GM19238 (cell line): ENCODE data around the gene SRGAP2C.
"Not testable (repeated sequence)": the region's sequence is repeated elsewhere in the genome, so short reads cannot be mapped to it uniquely, and the experiment has no call there.

ENCODE experiments used
- DNase-seq: peaks from one replicate; pipeline ENCODE4 v3.0.0; 2011; ENCODE audit warnings: low spot score; ENCODE audit not compliant: insufficient read length

The SRGAP2C gene

GRCh38 chr1:121186191-121186590 lies 1.4 kb downstream of the SRGAP2C start:
- DNase-seq, result not testable (repeated sequence)

DNA sequence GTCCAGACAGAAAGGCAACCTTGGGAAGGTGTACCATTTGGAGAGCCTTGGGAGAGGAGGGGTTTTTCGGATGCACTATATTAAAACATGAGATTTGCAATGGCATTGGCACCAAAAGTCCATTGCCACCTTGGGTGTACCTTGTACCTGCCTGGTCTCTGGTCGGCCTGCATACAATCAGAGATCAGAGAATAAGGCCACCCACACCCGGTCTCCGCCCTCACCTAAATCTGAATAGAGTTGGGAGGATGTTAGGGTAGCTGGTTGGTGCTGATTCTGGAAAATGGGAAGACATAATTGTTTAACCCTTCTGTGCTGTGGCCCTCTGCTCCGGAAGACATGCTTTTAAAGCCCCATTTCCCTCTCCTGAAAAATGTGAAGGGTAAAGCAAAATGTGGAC lies 3.1 kb downstream of the SRGAP2C start:
- DNase-seq, result not testable (repeated sequence)

GRCh38 chr1:121192512-121192911 lies 7.7 kb downstream of the SRGAP2C start:
- DNase-seq, result not testable (repeated sequence)

DNA sequence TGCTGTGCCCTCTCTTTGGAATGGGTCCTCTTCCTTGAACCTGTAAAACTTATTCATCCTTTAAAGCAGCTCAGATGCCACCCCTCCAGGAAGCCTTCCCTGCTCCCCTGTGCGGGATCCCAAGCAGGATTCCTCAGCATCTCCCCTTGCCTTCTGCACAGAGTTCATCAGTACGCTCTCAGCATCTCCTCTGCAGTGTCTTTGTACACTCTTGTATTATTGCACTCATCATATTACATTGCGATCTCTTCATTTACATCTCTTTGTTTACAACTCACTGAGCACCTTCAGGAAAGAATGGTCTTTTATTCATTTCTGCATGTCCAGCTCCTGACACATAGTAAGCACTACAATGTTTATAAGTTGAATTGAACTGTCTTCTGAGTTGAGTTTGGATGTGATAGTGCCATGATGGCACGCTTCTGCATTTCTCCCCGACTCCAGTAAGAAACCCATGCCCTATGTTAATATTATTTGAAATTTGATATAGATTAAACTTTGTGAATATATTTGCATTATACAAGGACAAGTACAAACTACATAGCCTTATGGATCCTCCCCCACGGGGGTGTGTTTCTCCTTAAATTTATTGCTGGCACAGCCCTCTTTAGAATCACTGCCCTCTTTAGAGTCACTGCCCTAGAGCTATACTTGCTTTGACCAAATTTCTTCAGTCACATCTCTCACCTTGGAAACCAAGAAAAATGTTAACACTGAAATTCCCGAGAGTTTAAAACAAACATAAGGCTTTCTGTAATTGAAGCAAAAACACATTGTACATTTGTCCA lies 12.5 kb downstream of the SRGAP2C start:
- DNase-seq, result not testable (repeated sequence)

GRCh38 chr1:121199763-121200162 lies 15.0 kb downstream of the SRGAP2C start:
- not testable (repeated sequence) for DNase-seq

GRCh38 chr1:121200232-121200631 lies 15.5 kb downstream of the SRGAP2C start:
- DNase-seq, result not testable (repeated sequence)

- DNase-seq, result not testable (repeated sequence)
Observed at GRCh38 chr1:121200985-121201981, 16.5 kb downstream of the SRGAP2C start.

- DNase-seq, result not testable (repeated sequence)
Observed at GRCh38 chr1:121202986-121203385, 18.2 kb downstream of the SRGAP2C start.

DNA sequence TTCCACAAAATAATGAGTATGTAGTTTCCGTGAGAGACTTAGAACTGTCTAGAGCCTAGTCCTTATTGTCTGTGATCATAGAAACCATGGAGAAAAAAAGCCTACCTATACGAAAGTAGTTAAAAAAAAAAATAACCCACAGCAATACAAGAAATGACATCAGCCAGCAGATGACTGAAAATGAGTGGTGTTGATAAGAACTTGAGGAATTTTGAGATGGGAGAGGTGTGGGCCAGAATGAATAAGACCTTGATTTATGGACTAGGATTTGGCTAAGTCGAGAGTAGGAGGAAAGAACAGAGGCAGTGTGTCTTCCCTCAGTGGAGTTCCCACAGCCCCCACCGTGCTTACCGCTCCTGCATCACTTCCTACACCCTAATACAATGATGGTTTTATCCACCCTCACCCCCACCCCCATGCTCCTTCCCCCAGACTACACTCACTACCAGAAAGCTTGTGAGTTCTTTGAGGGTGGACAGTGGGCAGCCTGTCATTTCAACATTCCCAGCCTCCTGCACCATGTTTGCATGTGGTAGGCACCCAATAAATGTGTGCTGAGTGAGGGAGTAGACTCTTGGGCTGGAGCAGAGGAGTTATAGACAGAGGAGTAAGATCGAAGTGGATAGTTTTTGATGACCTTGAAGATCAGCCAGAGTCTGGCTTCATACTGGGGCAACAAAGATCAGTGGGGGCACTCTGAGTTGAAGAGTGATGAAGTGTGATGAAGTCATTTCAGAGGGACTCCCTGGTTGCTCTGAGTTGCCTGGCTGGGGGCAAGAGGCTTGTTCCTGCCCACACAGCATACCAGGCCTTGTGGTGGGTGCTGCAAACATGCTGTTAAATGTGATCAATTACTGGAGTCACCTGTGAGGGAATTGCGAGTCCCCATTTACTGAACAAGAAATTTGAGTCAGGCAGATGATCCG lies 21.3 kb downstream of the SRGAP2C start:
- DNase-seq, result not testable (repeated sequence)

DNA sequence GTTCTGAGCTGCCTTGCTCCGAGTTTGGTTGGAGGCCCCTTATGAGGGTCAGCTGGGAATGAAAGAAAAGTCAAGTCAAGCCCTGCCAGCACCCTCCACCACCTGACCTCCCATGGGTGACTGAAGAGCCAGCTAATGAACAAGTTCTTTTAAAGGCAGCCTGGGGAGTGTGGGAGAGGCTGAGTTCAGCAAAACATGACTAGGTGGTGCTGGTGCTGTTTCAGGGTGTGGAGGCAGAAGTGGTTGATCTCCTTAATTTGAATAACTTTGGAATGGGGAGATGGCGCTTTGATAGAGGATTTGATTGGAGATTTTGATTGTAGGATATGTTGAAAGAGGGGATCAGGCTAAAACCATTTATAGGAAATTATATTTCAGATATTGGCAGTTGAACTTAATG lies 22.6 kb downstream of the SRGAP2C start:
- not testable (repeated sequence) for DNase-seq

GRCh38 chr1:121208375-121208774 lies 23.6 kb downstream of the SRGAP2C start:
- DNase-seq, result not testable (repeated sequence)

DNA sequence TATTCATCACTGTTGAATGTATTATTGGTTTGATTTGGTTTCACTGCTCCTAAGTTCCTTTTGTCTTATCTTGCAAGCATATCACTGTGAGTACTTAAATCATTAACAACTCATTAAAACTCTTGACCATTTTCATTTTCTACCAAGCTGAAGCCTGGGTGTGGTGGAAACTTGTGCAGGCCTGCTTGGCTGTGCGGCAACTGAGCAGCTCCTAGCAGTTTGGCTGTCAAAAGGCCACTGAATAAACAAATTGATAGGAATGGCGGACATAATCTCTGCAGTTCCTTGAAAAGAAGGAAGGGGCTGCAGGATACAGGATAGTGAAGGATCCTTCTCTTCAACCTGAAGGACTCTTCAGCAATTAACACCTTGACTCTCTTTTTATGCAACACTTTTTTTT lies 26.0 kb downstream of the SRGAP2C start:
- DNase-seq, result not testable (repeated sequence)

DNA sequence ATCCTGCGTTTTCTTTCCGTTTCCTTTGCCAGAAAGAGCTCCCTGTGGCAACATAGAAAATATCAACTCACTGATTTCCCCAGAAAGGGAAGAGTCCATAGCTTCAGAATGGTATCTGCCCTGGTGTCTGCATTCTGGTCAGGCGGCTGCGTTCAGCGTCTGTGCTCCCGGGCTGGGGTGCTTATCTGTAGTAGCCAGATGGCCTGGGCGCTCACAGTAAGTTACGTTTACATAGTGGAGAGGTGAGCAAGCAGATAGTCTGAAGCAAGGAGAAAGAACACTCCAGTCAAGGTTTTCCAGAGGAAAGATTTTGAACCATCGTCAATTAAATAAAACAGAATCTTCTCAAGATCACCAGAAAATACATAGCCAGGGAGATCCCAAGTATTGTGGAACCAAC lies 28.7 kb downstream of the SRGAP2C start:
- DNase-seq, result not testable (repeated sequence)

GRCh38 chr1:121214544-121215156 lies 29.9 kb downstream of the SRGAP2C start:
- not testable (repeated sequence) for DNase-seq

GRCh38 chr1:121215699-121216417 lies 31.1 kb downstream of the SRGAP2C start:
- DNase-seq, result not testable (repeated sequence)

DNA sequence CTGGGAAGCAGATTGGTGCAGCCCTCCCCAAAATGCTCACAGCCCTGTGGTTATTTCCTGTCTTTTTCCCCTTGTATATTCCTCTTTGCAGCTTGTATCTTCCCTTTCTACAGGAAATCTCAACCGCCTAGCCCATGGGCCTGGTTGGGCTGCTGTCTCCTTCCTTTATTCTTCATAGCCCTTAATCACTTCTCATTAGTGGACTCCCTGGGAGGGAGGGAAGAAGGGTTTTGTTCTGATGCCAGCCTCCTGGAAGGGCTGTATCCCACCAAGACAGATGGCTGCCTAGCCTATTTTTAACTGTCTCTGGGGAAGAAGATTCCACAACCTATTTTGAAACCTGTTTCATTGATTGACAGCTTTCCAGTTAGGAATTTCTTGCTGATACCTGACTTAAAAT lies 31.9 kb downstream of the SRGAP2C start:
- not testable (repeated sequence) for DNase-seq

- DNase-seq, result not testable (repeated sequence)
Observed at GRCh38 chr1:121221770-121222169, 37.0 kb downstream of the SRGAP2C start.

GRCh38 chr1:121224714-121225113 lies 39.9 kb downstream of the SRGAP2C start:
- not testable (repeated sequence) for DNase-seq

- DNase-seq, result not testable (repeated sequence)
Observed at GRCh38 chr1:121226295-121226904, 41.6 kb downstream of the SRGAP2C start.
